ENCODE data around the gene FRAT2. TPM values are rescaled to one million over a fixed set of nuclear protein-coding genes. Genes with fewer than 3 reads are reported as not detected.

Gene FRAT2
- total and polyA plus RNA-seq, 2 donors (not counting 3 experiments of a cell fraction or from before 2014, with no cell fraction given): 6.6 to 11.3 TPM

DNA sequence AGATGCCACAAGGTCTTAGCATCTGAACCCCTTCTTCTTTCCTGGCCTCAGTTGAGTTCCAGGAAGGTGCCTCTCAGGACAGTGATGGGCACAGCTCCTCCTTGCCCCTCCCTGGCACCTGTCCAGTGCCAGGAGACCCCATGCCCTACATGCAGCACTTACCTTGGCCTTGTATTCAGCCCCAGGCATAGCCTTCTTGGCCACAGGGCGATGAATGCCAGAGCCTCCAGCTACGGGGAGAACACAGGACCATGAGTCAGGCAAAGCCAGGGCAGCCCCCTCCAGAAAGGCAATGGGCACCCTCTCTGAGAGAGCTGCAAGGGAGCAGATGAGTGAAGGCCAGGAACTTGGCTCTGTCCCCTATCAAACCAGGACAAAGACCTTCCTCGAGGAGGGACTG, 24.3 kb upstream of the FRAT2 start:
- Histone ChIP-seq H3K4me3 (replicated peaks in 1 of 3; ENCODE audit: insufficient read depth in 1 of 3, low read depth in 1 of 3, low read length in 3 of 3) (no peak overlapping the region), H3K27ac (ENCODE audit: insufficient read depth, low read depth, low read length) (no peak overlapping the region), H3K4me2 (ENCODE audit: insufficient read depth, low read length) (no peak overlapping the region), H2AFZ (ENCODE audit: low read depth, low read length) (no peak overlapping the region), H4K20me1 (replicated peaks; ENCODE audit: control insufficient read depth, extremely low read depth, insufficient read depth, low read length) (no peaks in the 10 kb centered on the region), H3K79me2 (ENCODE audit: control insufficient read depth, insufficient read depth, low read length) (no peaks in the 10 kb centered on the region), H3K9me3 (replicated peaks; ENCODE audit: control insufficient read depth, insufficient read depth, low read length) (no peaks in the 10 kb centered on the region), H3K9ac (replicated peaks; ENCODE audit: extremely low read depth, insufficient read depth, low read length) (no peak overlapping the region), H3K4me1 (ENCODE audit: control insufficient read depth, extremely low read depth, insufficient read depth, low read length) (peaks cover 13% of the 10 kb centered on the region), H3K27me3 (ENCODE audit: control insufficient read depth in 2 of 2, insufficient read depth in 2 of 2, low read length in 2 of 2) (no peaks in the 10 kb centered on the region), H3K36me3 (ENCODE audit: control insufficient read depth in 2 of 2, extremely low read depth in 1 of 2, insufficient read depth in 2 of 2, low read length in 2 of 2) (peaks cover 0 to 12% of the 10 kb centered on the region in 2 experiments), H3K9me1 (replicated peaks; ENCODE audit: control insufficient read depth, extremely low read depth, insufficient read depth, low read length) (no peaks in the 10 kb centered on the region)
- FAIRE-seq (no peak), DNase-seq (ENCODE audit: low read depth, low spot score) (no peak)
- dilution Hi-C loops (cut with MboI; ENCODE audit: extremely low pct_ligation_motif_present, low sequenced_read_pairs) (no loop called here), intact Hi-C loops (cut with micrococcal nuclease) (loop anchor here (5.0 kb wide), 1 partner anchor 276 kb away; no protein-coding TSS in a partner anchor)
- ChIA-PET POLR2A (interaction anchor here (0.6 to 1.3 kb wide), 2 partner anchors 42 to 80 kb away, joined by 3 read pairs; partner anchors contain the start of gene RRP12), CTCF (interaction anchor here (0.6 to 5.9 kb wide), 4 partner anchors 8 to 286 kb away, joined by 3 to 43 read pairs (median 4); no protein-coding TSS in a partner anchor)
- TF ChIP-seq POLR2A (IDR thresholded peaks at IDR 0.05; ENCODE audit: low read depth, low read length) (no peak), EZH2 (IDR thresholded peaks at IDR 0.05; ENCODE audit: borderline replicate concordance, low read depth, low read length, severe bottlenecking) (no peak), MYC (IDR thresholded peaks at IDR 0.05; ENCODE audit: low read depth, low read length) (no peak), FOS (IDR thresholded peaks at IDR 0.05; ENCODE audit: borderline replicate concordance, insufficient read depth, low read length) (no peak), JUN (IDR thresholded peaks at IDR 0.05; ENCODE audit: borderline replicate concordance, insufficient read depth, insufficient read length, low read depth) (no peak), POLR2AphosphoS5 (IDR thresholded peaks at IDR 0.05; ENCODE audit: insufficient read depth, low read depth, low read length) (no peak), GATA2 (IDR thresholded peaks at IDR 0.05; ENCODE audit: insufficient read depth, insufficient read length, low read depth, low read length) (no peak)
- TF ChIP-seq, protein P1, sequence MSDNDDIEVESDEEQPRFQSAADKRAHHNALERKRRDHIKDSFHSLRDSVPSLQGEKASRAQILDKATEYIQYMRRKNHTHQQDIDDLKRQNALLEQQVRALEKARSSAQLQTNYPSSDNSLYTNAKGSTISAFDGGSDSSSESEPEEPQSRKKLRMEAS (IDR thresholded peaks at IDR 0.05; ENCODE audit: insufficient read depth, insufficient read length): no peak
- TF ChIP-seq, protein P2, sequence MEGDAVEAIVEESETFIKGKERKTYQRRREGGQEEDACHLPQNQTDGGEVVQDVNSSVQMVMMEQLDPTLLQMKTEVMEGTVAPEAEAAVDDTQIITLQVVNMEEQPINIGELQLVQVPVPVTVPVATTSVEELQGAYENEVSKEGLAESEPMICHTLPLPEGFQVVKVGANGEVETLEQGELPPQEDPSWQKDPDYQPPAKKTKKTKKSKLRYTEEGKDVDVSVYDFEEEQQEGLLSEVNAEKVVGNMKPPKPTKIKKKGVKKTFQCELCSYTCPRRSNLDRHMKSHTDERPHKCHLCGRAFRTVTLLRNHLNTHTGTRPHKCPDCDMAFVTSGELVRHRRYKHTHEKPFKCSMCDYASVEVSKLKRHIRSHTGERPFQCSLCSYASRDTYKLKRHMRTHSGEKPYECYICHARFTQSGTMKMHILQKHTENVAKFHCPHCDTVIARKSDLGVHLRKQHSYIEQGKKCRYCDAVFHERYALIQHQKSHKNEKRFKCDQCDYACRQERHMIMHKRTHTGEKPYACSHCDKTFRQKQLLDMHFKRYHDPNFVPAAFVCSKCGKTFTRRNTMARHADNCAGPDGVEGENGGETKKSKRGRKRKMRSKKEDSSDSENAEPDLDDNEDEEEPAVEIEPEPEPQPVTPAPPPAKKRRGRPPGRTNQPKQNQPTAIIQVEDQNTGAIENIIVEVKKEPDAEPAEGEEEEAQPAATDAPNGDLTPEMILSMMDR (IDR thresholded peaks at IDR 0.05; ENCODE audit: extremely low read depth in 1 of 2, insufficient read depth in 1 of 2, low read depth in 1 of 2, low read length in 2 of 2): no peak
- no TSS peak for BruUV-seq (replicated peaks)

Data from endothelial cell of umbilical vein (primary cell).